Umbilical cord (tissue), 2 donors: ENCODE results near the gene FSIP1. TPM values are rescaled to one million over a fixed set of nuclear protein-coding genes. Genes with fewer than 3 reads are reported as not detected.
A peak's percentile ranks its signal among the peaks of the same experiment; 100 is the strongest.
"Not testable (repeated sequence)": the region's sequence is repeated elsewhere in the genome, so short reads cannot be mapped to it uniquely, and the experiment has no call there.

Experiments used
- DNase-seq: peaks from one replicate; pipeline ENCODE4 v3.0.0-alpha.2; 2015; ENCODE audit warnings: low spot score
- total RNA-seq: library from RNA; depleted of rRNA; stranded (reverse); fragments of >200 nt; gene quantifications from one replicate; pipeline ENCODE4 v1.2.3, GENCODE V29; 2014; ENCODE audit warnings: low replicate concordance; ENCODE audit not compliant: insufficient read depth

The FSIP1 gene
- 1.9 TPM for total RNA-seq

- peak; percentile 98 for DNase-seq
Observed at GRCh38 chr15:39782441-39783138, at the start of gene FSIP1. FSIP1 (minus strand) TSS chr15:39782841; CDS start chr15:39776524, 6,317 bp downstream.

- no peak for DNase-seq
Observed at GRCh38 chr15:39830166-39830565, 47.5 kb upstream of the FSIP1 start.

DNA sequence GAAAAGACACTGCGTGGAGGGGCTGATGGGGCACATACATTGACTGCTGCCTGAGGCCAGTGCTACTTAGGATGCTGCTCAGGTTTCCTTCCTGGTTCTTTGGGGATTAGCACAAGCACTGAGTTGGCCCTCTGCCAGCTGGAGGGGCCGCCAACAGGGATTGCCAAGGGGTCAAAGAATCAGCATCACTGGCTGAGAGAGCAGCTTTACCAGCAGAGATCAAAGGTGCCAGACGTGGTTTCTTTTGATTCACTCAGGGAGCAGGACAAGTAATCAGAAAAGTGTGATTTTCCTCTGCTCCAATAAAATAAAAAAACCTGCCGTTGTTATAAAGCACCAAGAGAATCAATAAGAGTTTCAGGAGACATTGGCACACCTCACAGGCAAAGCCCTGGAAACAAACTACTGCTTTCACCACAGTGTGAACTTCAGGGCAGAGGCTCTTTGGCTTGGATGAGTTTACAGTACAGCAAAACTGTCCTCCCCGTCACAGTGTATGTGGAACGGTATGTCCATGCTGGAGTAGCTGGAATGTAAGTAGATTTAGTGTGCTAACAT is 45.8 kb upstream of the FSIP1 start:
- DNase-seq, result peak; percentile 42

DNA sequence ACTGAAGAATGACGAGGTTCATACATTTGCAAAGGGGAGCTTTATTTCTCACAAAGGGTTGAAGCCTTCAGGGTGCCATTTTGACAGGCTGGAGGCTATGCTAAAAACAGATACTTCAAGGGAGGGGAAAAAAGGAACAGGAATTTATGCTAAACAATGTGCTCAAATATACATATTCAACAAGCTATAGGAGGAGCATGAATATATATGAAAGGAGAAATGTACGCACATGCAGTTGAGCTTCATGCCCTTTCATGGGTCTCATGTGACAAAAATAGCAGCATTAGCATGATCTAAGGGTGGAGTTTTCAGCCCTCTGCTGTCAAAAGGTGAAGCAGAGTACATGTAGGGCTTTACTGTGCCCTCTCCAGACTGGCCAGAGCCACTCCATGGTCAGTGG is 44.3 kb upstream of the FSIP1 start:
- DNase-seq, result no peak

DNA sequence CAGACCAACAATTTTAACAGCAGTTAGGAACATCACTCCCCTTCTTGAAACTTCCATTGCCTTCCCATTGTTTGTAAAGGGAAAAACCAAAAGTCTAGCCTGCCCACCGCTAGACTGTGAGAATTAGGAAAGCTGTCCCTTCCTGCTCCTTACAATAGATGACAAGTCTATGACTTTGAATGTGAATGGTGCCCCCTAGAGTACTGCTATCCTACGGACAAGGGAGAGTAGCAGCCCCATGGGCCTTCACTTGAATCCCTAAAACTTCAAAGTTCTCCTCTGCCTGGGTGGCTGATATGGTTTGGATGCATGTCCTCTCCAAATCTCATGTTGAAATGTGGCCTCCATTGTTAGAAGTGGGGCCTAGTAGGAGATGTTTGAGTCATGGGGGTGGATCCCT is 41.0 kb upstream of the FSIP1 start:
- DNase-seq, result no peak

DNA sequence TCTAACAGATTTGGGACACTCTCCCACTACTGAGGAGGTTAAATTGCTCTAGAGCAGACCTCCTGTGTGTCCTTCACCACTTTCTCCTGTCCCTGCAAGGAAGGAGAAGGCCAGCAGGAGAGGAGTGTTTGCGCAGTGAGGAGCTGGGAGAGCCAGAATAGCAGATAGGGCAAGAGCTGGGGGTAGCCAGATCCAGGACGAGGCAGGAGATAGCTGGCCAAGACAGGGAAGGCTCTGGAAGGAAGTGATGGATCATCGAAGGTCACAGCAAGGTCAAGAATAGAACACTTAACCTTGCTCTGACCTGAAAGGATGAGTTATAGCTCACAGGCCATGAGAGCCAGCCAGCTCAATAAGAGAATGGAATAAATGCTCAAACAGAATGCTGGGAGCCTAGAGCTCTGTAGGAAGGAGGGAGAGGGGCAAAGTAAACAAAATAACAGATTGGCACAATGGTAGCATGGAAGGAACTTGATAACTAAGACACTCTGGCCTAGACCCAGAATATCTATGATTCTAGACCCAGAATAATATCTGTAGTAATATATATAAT is 37.5 kb upstream of the FSIP1 start:
- DNase-seq, result no peak

- no peak for DNase-seq
Observed at GRCh38 chr15:39819533-39819932, 36.9 kb upstream of the FSIP1 start.

DNA sequence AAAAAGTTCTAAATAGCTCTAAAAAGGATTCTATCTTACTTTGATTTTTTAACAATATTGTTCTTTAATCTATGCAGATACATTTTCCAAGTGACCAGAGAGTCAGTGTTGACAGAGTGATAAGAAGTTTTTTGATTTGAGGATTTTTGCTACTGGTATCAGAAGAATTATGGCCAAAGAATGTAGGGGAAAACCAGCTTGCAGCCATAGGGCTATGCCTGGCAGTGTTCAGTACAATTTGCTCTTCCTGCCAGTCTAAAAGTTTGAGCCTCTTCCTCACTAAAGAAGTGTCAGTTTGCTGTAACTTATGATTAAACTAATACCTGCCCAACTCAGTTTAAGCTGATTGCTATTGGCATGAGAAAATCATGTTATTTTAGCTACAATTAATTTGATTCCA is 35.3 kb upstream of the FSIP1 start:
- no peak for DNase-seq

- no peak for DNase-seq
Observed at GRCh38 chr15:39814489-39814888, 31.8 kb upstream of the FSIP1 start.

DNA sequence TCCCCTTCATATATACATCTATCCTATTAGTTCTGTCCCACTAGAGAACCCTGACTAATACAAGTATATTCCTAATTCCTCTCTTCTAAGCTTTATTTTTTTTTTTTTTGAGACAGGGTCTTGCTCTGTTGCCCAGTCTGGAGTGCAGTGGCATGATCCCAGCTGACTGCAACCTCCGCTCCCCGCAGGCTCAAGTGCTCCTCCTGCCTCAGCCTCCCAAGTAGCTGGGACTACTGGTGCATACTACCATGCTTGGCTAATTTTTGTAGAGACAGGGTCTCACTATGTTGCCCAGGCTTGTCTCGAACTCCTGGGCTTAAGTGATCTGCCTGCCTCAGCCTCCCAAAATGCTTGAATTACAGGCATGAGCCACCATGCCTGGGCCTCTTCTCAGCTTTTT is 30.0 kb upstream of the FSIP1 start:
- DNase-seq, result not testable (repeated sequence)

DNA sequence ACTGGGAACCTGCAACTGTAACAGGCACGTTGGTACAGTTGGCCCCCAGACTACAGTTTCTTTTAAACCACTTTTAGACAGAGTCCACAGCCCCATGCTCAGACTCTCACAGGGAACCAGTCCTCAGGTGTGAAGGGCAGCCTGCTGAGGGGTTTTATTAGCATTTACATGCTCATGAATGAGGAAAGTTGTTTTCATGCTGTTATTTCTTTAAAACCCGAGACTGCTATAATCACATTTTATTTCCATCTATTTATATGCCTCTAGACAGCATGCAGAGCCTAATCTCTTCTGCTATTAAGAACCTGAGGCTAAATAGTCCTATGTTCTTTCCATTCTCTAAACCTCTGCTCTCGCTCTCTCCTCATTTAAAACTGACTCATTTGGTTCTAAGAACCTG is 26.3 kb upstream of the FSIP1 start:
- no peak for DNase-seq

DNA sequence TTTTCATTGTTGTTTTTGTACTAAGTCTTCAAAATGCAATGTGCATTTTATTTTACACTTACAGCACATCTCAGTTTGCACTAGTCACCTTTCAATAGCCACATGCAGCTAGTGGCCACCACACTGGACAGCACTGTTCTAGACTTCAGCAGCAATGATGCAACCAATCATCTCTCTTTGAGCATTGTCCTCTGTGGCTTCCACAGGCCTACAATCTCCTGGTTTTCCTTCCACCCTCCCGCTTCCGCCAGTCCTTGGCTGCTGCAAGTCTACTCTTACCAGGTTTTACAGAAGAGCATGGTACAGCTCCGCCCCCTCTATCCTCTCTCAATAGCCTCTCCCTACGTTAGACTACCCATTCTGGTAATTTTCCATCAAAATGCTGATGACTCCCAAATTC is 25.1 kb upstream of the FSIP1 start:
- DNase-seq, result no peak

- peak; percentile 27 for DNase-seq
Observed at GRCh38 chr15:39804026-39804425, 21.4 kb upstream of the FSIP1 start.

DNA sequence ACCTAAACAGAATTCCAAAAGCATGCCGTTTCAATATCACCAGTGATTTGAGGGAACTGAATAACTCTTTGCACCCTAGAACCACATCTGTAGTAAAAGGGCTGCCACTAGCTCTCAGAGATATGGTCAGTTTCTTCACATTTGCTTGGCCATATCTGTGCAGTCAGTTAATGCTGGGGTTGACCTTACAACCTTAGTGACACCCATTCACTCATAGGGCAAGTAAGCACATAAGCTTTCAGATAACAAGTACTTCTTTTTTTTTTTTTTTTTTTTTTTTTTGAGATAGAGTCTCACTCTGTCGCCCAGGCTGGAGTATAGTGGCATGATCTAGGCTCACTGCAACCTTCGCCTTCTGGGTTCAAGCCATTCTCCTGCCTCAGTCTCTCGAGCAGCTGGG is 20.4 kb upstream of the FSIP1 start:
- no peak for DNase-seq

DNA sequence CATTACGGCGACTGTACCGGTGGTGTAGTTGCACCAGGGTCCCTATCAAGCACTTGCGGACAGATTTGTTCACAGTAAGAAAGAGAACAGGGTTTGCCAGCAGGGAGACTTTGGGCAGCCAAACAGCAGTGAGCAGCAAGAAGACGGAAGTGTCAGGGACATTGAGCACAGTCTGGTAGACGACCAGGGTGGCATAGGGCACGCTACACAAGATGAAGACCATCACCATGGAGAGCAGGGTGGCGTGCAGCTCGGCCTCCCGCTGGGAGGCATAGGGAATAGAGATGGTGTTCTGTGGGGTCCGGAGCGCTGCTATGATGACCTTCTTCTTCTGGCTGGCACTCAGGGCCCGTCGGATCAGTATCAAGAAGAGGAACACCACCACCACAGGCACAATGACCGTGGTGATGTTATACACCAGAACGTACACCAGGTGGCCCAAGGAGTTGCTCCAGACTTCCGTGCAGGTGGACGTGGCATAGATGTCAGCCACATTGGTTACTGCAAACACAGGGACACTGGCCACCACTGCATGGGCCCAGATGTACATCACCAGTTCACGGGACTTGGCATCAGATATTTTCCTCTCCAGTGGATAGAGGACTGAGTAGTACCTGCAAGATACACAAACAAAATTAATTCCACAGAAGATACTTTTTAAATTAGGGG is 19.1 kb upstream of the FSIP1 start:
- DNase-seq, result no peak

DNA sequence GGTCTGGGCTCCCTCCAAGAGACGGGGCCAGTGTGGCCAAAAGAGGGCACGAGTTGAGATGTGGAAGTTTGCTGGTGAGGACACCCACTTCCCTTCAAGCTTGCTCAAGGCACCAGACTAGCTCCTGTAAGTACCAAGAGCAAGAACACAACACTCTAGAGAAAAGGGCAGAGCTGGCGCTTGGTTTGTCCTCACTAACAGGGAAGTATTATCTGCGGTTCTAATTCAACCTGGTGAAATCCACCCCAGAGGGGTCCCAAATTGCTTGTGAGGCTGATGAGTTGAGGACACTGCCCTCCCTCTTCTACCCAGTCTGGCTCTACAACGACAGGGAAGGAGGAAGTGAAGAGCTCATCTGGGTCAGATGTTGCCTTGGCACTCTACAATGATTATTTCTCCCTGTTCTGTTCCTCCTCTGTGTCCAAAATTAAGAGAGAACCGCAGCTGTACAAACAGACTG is 16.9 kb upstream of the FSIP1 start:
- no peak for DNase-seq

GRCh38 chr15:39798382-39798781 is 15.7 kb upstream of the FSIP1 start:
- no peak for DNase-seq

DNA sequence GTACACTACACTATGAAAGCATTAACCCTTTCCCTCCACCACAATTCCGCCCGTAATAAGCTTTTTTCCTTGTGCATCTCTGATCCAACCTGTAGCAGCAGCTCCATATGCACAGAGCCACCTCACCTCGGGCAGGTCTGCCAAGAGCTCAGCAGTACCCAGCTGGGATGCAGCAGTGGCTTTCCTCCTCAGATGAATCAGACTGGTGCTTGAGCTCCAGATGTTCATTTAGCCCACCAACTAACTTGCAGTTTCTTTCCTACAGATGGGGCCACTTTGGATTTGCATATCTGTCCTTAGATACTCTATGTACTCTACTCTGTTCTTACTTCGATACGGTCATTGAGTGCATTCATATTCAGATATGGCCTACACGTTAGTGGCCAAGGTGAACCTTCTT is 14.8 kb upstream of the FSIP1 start:
- no peak for DNase-seq

DNA sequence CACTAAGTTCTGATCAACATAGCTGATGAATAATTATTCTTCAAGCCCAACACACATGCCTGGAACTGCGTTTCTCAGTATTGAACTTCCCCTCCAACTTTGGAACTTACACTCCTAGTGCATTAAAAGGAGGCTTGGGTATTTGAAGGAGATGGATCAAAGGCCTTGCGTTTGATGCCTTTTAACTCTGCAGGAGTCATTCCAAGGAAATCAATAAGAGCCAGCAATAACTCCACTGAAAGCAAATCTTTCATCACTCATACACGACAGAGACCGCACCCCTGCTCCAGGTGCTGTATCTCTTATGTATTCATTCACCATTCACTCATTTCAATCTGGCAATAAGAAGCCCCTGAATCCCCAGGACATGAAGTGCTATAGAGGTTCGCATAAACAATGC is 14.0 kb upstream of the FSIP1 start:
- no peak for DNase-seq

- no peak for DNase-seq
Observed at GRCh38 chr15:39795486-39795885, 12.8 kb upstream of the FSIP1 start.

GRCh38 chr15:39794954-39795353 is 12.3 kb upstream of the FSIP1 start:
- no peak for DNase-seq

DNA sequence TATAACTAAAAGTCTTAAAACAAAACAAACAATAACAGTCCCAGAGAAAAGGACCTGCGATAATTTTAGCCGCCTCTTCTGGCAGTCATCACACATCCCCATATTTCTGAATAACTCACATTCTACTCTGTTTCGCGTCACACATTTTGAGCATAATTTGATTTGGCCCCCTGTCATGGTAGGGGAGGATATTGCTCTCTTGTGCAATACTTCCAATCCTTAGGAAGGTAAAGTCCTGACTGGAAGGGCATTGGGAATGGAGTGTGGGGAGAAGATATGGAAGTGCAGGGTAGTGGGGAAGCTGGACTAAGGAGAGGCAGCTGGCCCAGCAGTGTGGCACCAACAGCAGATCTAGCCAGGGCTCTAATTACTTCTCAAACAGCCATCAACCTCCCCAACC is 11.3 kb upstream of the FSIP1 start:
- DNase-seq, result no peak

GRCh38 chr15:39792844-39793335 is 10.2 kb upstream of the FSIP1 start:
- DNase-seq, result no peak
